K562 (cell line): ENCODE data around the gene APOO. TPM values are rescaled to one million over a fixed set of nuclear protein-coding genes. Genes with fewer than 3 reads are reported as not detected.

Experiments
- FOS ChIP-seq: IDR thresholded peaks from 3 replicates; pipeline ENCODE4 v1.6.1; 2011; ENCODE audit not compliant: insufficient read length; ENCODE audit errors: extremely low read depth
- KDM1A ChIP-seq, 2 experiments: fragments of 450-650 bp; IDR thresholded peaks; 2 replicates each; pipeline ENCODE4 v1.6.1; 2016; ENCODE audit warnings: mild to moderate bottlenecking in 2 of 2
- KLF13 ChIP-seq: fragments of 450-650 bp; IDR thresholded peaks from 2 replicates; pipeline ENCODE4 v1.6.1; 2016; ENCODE audit warnings: missing genetic modification characterization, low read depth, mild to moderate bottlenecking, missing compliant biosample characterization, moderate library complexity, borderline replicate concordance
- MTA1 ChIP-seq: fragments of 450-650 bp; IDR thresholded peaks from 2 replicates; pipeline ENCODE4 v1.6.1; 2017; ENCODE audit warnings: borderline replicate concordance
- NFE2 ChIP-seq: IDR thresholded peaks from 2 replicates; pipeline ENCODE4 v1.6.1; 2014; ENCODE audit warnings: antibody characterized with exemption, low read depth
- PYGO2 ChIP-seq: fragments of 450-650 bp; IDR thresholded peaks from 2 replicates; pipeline ENCODE4 v1.6.1; 2016; ENCODE audit warnings: mild to moderate bottlenecking, missing genetic modification characterization, moderate library complexity, missing compliant biosample characterization
- RCOR1 ChIP-seq, 2 experiments: IDR thresholded peaks; 2 replicates each; pipeline ENCODE4 v1.6.1; 2012; ENCODE audit warnings: low read depth in 2 of 2, low read length in 2 of 2, borderline replicate concordance in 1 of 2, improper control_type of control experiment in 1 of 2
- SLC30A9 ChIP-seq: fragments of 250-450 bp; sonication (Bioruptor Pico); IDR thresholded peaks from 2 replicates; pipeline ENCODE4 v1.8.0; 2022; ENCODE audit warnings: mild to moderate bottlenecking, moderate library complexity
- SRSF7 ChIP-seq: fragments of 200-400 bp; formaldehyde crosslinking; optimal IDR thresholded peaks from 2 replicates; pipeline ENCODE3; 2017; ENCODE audit warnings: mild to moderate bottlenecking, low read depth, low read length
- TCF7L2 ChIP-seq: fragments of 150-350 bp; IDR thresholded peaks from 2 replicates; pipeline ENCODE4 v1.6.1; 2016; ENCODE audit warnings: low read depth, mild to moderate bottlenecking, low read length, moderate library complexity
- XRCC3 ChIP-seq: fragments of 450-650 bp; IDR thresholded peaks from 2 replicates; pipeline ENCODE4 v1.6.1; 2017; ENCODE audit warnings: mild to moderate bottlenecking, moderate library complexity
- ZFP1 ChIP-seq: fragments of 450-650 bp; formaldehyde crosslinking; IDR thresholded peaks from 2 replicates; pipeline ENCODE4 v1.4.0; 2020; ENCODE audit warnings: mild to moderate bottlenecking, mixed read lengths
- ZNF311 ChIP-seq: fragments of 250-450 bp; sonication (Bioruptor Pico); IDR thresholded peaks from 2 replicates; pipeline ENCODE4 v1.4.0; 2020; ENCODE audit warnings: mild to moderate bottlenecking, moderate library complexity
- ZNF408 ChIP-seq: fragments of 250-450 bp; sonication (Bioruptor Pico); IDR thresholded peaks from 2 replicates; pipeline ENCODE4 v1.4.0; 2020; ENCODE audit warnings: low read depth, mild to moderate bottlenecking, moderate library complexity
- ZNF41 ChIP-seq: fragments of 250-450 bp; sonication (Bioruptor Pico); conservative IDR thresholded peaks from 2 replicates; pipeline ENCODE4 v1.4.0; 2020; ENCODE audit warnings: mild to moderate bottlenecking
- ZNF644 ChIP-seq: fragments of 200-800 bp; sonication (Bioruptor generic); IDR thresholded peaks from 2 replicates; pipeline ENCODE4 v1.6.1; 2016; ENCODE audit warnings: low read depth, missing genetic modification characterization, missing compliant biosample characterization
- polyA plus RNA-seq, 8 experiments: library from polyadenylated mRNA; depleted of rRNA in 4 of 8; stranded (reverse) in 5 of 8; unstranded in 3 of 8; fragments of >200 nt; fragmentation: Nextera tagmentation in 2 of 8; fragmentation: Illumina TruSeq in 1 of 8; extraction: Ambion mirVana in 2 of 8; extraction: Trizol in 1 of 8; gene quantifications; 2 replicates each; pipeline versions ENCODE4 v1.2.1 to v1.2.3, GENCODE V29; 2011 to 2014; ENCODE audit warnings: inconsistent platforms in 1 of 8, missing spikeins in 1 of 8
- total RNA-seq, 7 experiments: library from RNA; depleted of rRNA in 6 of 7; stranded (reverse); fragments of >200 nt in 6 of 7; fragmentation: Illumina TruSeq in 2 of 7; extraction: Trizol in 2 of 7; gene quantifications; 2 replicates each; pipeline versions ENCODE4 v1.2.1 to v1.2.3, GENCODE V29; 2011 to 2021; ENCODE audit warnings: low replicate concordance in 1 of 7
- TF ChIP-seq, protein P1 (sequence below): fragments of 150-350 bp; conservative IDR thresholded peaks from 2 replicates; pipeline ENCODE4 v1.6.1; 2014; ENCODE audit warnings: low read length
- TF ChIP-seq, protein P2 (sequence below): fragments of 200-800 bp; sonication (Bioruptor generic); IDR thresholded peaks from 2 replicates; pipeline ENCODE4 v1.6.1; 2017; ENCODE audit warnings: missing genetic modification characterization, missing compliant biosample characterization
- TF ChIP-seq, protein P3 (sequence below): fragments of 250-450 bp; sonication (Bioruptor Pico); IDR thresholded peaks from 2 replicates; pipeline ENCODE4 v1.5.0; 2020; ENCODE audit warnings: mild to moderate bottlenecking
- TF ChIP-seq, protein P4 (sequence below): fragments of 250-450 bp; sonication (Bioruptor Pico); IDR thresholded peaks from 2 replicates; pipeline ENCODE4 v1.4.0; 2020; ENCODE audit warnings: mild to moderate bottlenecking, moderate library complexity

APOO gene
- total and polyA plus RNA-seq, 9 of the 15 experiments (the other 6 are each of a cell fraction or from before 2014, with no cell fraction given), result 37.3 to 76.4 (median 60.8) TPM

DNA sequence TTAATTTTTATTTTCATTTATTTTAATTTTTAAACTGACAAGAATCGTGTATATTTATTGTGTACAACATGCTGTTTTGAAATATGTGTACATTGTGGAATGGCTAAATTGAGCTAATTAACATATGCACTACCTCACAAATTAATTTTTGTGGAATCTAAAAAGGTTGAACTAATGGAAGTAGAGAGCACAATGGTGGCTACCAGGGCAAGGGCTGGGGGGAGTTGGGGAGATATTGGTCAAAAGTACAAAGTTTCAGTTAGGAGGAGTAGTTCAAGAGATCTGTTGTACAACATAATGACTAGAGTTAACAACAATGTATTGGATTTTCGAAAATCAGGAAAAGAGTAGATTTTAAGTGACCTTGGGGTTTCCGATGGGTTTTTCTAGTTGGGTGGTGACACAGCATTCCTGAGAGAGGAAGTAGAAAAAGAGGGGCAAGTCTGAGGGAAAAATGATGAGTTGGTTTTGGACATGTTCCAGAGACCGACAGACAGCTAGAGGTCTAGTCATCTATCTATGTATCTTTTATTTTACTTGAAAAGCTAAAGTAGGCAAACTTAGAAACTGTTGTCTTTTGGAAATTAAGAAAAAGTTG lies 23.2 kb downstream of the APOO start (continued):
- TF ChIP-seq ZNF311 (CRISPR knock-in tag) (no peak), XRCC3 (no peak), SRSF7 (no peak), MTA1 (peak; percentile 19; the same call in 1 of the 2 replicates), ZNF408 (CRISPR knock-in tag) (no peak), TCF7L2 (no peak), RCOR1 (IDR thresholded peaks at IDR 0.05; ENCODE audit: borderline replicate concordance in 1 of 2, low read depth in 2 of 2, low read length in 2 of 2) (peak in 1 of 2 experiments; percentile 68; a peak in 1 of 4 replicates), PYGO2 (no peak), KDM1A (IDR thresholded peaks at IDR 0.05) (peak; percentile 18 to 66; a peak in 2 of 4 replicates), ZNF644 (tag) (no peak), ZFP1 (CRISPR knock-in tag) (no peak), KLF13 (tag) (no peak), FOS (no peak), ZNF41 (CRISPR knock-in tag) (no peak), NFE2 (peak; percentile 92), SLC30A9 (CRISPR knock-in tag) (no peak)
- TF ChIP-seq, protein P1, sequence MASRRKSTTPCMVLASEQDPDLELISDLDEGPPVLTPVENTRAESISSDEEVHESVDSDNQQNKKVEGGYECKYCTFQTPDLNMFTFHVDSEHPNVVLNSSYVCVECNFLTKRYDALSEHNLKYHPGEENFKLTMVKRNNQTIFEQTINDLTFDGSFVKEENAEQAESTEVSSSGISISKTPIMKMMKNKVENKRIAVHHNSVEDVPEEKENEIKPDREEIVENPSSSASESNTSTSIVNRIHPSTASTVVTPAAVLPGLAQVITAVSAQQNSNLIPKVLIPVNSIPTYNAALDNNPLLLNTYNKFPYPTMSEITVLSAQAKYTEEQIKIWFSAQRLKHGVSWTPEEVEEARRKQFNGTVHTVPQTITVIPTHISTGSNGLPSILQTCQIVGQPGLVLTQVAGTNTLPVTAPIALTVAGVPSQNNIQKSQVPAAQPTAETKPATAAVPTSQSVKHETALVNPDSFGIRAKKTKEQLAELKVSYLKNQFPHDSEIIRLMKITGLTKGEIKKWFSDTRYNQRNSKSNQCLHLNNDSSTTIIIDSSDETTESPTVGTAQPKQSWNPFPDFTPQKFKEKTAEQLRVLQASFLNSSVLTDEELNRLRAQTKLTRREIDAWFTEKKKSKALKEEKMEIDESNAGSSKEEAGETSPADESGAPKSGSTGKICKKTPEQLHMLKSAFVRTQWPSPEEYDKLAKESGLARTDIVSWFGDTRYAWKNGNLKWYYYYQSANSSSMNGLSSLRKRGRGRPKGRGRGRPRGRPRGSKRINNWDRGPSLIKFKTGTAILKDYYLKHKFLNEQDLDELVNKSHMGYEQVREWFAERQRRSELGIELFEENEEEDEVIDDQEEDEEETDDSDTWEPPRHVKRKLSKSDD, result no peak
- TF ChIP-seq, protein P2, sequence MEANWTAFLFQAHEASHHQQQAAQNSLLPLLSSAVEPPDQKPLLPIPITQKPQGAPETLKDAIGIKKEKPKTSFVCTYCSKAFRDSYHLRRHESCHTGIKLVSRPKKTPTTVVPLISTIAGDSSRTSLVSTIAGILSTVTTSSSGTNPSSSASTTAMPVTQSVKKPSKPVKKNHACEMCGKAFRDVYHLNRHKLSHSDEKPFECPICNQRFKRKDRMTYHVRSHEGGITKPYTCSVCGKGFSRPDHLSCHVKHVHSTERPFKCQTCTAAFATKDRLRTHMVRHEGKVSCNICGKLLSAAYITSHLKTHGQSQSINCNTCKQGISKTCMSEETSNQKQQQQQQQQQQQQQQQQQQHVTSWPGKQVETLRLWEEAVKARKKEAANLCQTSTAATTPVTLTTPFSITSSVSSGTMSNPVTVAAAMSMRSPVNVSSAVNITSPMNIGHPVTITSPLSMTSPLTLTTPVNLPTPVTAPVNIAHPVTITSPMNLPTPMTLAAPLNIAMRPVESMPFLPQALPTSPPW (CRISPR knock-in tag), result no peak; the same call in 1 of the 2 replicates
- TF ChIP-seq, protein P3, sequence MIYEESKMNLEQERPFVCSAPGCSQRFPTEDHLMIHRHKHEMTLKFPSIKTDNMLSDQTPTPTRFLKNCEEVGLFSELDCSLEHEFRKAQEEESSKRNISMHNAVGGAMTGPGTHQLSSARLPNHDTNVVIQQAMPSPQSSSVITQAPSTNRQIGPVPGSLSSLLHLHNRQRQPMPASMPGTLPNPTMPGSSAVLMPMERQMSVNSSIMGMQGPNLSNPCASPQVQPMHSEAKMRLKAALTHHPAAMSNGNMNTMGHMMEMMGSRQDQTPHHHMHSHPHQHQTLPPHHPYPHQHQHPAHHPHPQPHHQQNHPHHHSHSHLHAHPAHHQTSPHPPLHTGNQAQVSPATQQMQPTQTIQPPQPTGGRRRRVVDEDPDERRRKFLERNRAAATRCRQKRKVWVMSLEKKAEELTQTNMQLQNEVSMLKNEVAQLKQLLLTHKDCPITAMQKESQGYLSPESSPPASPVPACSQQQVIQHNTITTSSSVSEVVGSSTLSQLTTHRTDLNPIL (CRISPR knock-in tag), result no peak
- TF ChIP-seq, protein P4, sequence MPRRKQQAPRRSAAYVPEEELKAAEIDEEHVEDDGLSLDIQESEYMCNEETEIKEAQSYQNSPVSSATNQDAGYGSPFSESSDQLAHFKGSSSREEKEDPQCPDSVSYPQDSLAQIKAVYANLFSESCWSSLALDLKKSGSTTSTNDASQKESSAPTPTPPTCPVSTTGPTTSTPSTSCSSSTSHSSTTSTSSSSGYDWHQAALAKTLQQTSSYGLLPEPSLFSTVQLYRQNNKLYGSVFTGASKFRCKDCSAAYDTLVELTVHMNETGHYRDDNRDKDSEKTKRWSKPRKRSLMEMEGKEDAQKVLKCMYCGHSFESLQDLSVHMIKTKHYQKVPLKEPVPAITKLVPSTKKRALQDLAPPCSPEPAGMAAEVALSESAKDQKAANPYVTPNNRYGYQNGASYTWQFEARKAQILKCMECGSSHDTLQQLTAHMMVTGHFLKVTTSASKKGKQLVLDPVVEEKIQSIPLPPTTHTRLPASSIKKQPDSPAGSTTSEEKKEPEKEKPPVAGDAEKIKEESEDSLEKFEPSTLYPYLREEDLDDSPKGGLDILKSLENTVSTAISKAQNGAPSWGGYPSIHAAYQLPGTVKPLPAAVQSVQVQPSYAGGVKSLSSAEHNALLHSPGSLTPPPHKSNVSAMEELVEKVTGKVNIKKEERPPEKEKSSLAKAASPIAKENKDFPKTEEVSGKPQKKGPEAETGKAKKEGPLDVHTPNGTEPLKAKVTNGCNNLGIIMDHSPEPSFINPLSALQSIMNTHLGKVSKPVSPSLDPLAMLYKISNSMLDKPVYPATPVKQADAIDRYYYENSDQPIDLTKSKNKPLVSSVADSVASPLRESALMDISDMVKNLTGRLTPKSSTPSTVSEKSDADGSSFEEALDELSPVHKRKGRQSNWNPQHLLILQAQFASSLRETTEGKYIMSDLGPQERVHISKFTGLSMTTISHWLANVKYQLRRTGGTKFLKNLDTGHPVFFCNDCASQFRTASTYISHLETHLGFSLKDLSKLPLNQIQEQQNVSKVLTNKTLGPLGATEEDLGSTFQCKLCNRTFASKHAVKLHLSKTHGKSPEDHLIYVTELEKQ (CRISPR knock-in tag), result no peak
